ENCODE data around the gene RND3.

RND3 gene

GRCh38 chr2:150494234-150494945, 6.9 kb upstream of the RND3 start:
- DNase-seq (ENCODE audit: extremely low read depth in 1 of 2, low read depth in 1 of 2), result no peak

- DNase-seq (ENCODE audit: extremely low read depth in 1 of 2, low read depth in 1 of 2), result no peak
Observed at GRCh38 chr2:150491943-150492342, 4.5 kb upstream of the RND3 start.

GRCh38 chr2:150491430-150491829, 4.0 kb upstream of the RND3 start:
- DNase-seq (ENCODE audit: extremely low read depth in 1 of 2, low read depth in 1 of 2), result no peak

DNA sequence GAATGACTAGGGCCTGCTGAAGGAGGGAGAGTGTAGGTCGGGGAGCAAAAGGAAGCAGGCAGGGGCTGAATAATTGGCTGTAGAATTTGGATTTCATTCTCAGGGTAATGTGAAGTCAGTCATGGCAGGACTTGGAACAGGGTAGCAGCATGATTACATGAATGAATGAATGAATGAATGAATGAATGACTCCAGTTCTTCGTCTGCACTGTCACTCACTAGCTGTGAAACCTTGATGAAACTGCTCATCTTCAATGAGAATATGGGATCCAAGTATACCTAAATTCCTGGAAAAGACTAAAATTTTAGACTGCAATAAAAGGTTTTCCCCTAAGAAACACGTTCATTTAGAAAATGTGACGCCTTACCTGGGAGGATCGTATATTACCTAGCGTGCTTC, 3.0 kb upstream of the RND3 start:
- no peak for DNase-seq (ENCODE audit: extremely low read depth in 1 of 2, low read depth in 1 of 2)

- DNase-seq (ENCODE audit: extremely low read depth in 1 of 2, low read depth in 1 of 2), result no peak
Observed at GRCh38 chr2:150486539-150487484, 655 bp downstream of the RND3 start.

- DNase-seq (ENCODE audit: extremely low read depth in 1 of 2, low read depth in 1 of 2), result no peak
Observed at GRCh38 chr2:150485871-150486538, 1.5 kb downstream of the RND3 start.

- no peak for DNase-seq (ENCODE audit: extremely low read depth in 1 of 2, low read depth in 1 of 2)
Observed at GRCh38 chr2:150485114-150485870, 2.2 kb downstream of the RND3 start.

- no peak for DNase-seq (ENCODE audit: extremely low read depth in 1 of 2, low read depth in 1 of 2)
Observed at GRCh38 chr2:150484461-150485021, 2.9 kb downstream of the RND3 start.

- no peak for DNase-seq (ENCODE audit: extremely low read depth in 1 of 2, low read depth in 1 of 2)
Observed at GRCh38 chr2:150484006-150484405, 3.5 kb downstream of the RND3 start.

- DNase-seq (ENCODE audit: extremely low read depth in 1 of 2, low read depth in 1 of 2), result no peak
Observed at GRCh38 chr2:150483532-150483931, 3.9 kb downstream of the RND3 start.

- no peak for DNase-seq (ENCODE audit: extremely low read depth in 1 of 2, low read depth in 1 of 2)
Observed at GRCh38 chr2:150482667-150483400, 4.6 kb downstream of the RND3 start.

- no peak for DNase-seq (ENCODE audit: extremely low read depth in 1 of 2, low read depth in 1 of 2)
Observed at GRCh38 chr2:150482111-150482510, 5.4 kb downstream of the RND3 start.

GRCh38 chr2:150480971-150481830, 6.3 kb downstream of the RND3 start:
- DNase-seq (ENCODE audit: extremely low read depth in 1 of 2, low read depth in 1 of 2), result no peak

DNA sequence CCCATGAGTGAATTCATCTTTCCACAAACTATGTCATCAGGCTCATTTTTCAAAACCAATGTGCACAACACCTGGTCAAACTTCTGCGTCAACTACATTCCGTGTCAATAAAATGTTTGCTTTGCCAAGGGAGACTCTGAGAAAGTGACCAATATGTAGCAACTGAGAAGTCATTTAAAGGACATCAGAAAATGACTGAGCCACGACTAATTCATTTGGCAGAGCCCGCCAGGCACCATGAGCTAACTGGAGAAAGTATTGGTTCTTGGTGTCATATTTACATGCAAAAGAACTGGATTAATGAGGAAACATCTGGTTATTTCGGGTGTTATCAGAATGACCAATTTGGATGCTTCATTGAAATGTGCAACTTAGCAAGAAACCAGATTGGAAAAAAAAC, 7.2 kb downstream of the RND3 start:
- DNase-seq (ENCODE audit: extremely low read depth in 1 of 2, low read depth in 1 of 2), result no peak

DNA sequence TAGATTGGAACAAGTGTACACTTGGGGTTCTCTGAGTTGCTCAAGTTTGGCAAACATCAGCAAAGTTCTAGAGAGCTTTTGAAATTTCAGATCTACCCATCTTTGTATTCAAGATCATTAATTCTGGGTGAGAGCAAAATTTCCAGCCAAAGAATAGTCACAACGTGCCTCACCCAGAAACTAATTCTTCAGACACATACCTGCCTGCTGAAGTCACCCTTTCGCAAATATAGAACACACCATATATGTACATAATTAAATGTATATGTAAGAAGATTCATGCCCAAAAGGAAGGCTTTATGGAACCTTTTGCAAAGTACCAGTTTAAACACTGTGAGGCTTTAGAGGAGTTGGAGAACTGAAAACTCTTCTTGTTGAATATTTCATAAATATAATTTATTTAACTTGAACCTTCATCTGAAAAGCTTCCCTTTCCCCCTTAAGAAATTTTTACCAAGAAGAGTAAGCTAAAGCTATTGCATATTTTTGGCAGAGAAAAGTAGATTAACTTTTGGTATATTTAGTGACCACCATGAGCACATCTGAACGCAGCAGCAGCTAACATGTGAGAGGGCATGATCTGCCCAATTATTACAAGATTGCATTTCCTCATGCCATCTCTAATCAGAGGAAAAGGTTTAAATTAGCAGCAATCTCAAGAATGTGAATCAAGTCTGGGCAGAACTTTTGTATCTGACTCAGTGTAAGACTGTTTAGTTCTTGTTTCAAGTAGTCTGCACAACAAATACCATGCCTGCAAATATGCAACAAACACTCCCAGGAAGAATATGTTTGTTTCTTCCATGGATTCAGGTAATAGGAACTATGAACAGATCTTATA, 8.2 kb downstream of the RND3 start:
- DNase-seq (ENCODE audit: extremely low read depth in 1 of 2, low read depth in 1 of 2), result no peak

- DNase-seq (ENCODE audit: extremely low read depth in 1 of 2, low read depth in 1 of 2), result no peak
Observed at GRCh38 chr2:150478200-150478974, 9.1 kb downstream of the RND3 start.

GRCh38 chr2:150477347-150477746, 10.1 kb downstream of the RND3 start:
- DNase-seq (ENCODE audit: extremely low read depth in 1 of 2, low read depth in 1 of 2), result no peak
